ENCODE results near the gene PRM2. TPM values are rescaled to one million over a fixed set of nuclear protein-coding genes. Genes with fewer than 3 reads are reported as not detected.

The PRM2 gene
- total RNA-seq, 1 experiment from 2014 or later, result not detected

- H3K23ac ChIP-seq (ENCODE audit: insufficient read length, low read depth, low read length), result no peak overlapping the region
- H3K27ac Mint-ChIP-seq, result no peak overlapping the region
- no peak overlapping the region for H2BK12ac ChIP-seq (ENCODE audit: insufficient read length, low read depth, low read length)
- H3K23me2 ChIP-seq (ENCODE audit: insufficient read length, low read depth, low read length, poor library complexity, severe bottlenecking), result no peaks in the 10 kb centered on the region
- H3K4me1 Mint-ChIP-seq, result peaks cover 10 to 13% of the 10 kb centered on the region in 2 experiments
- H3T11ph ChIP-seq (ENCODE audit: low read length), result no peak overlapping the region
- no CpG with 5 or more reads among the region's 8 CpGs for WGBS (ENCODE audit: extremely low coverage, insufficient read length, low lambda C conversion rate)
- no peak overlapping the region for H4K91ac ChIP-seq (ENCODE audit: insufficient read length, low read depth, low read length)
- no peak overlapping the region for H4K8ac ChIP-seq (replicated peaks; ENCODE audit: insufficient read length, low read depth, low read length)
- no peak overlapping the region for H2BK15ac ChIP-seq (ENCODE audit: low read depth, low read length)
- H3K9me3 Mint-ChIP-seq, result no peaks in the 10 kb centered on the region; a peak in 1 of 5 replicates
- H4K20me1 ChIP-seq (ENCODE audit: control insufficient read depth, insufficient read depth, insufficient read length), result no peaks in the 10 kb centered on the region
- H3K79me2 ChIP-seq (ENCODE audit: insufficient read depth, low read length), result 0 out of 2 replicates have a peak, but pooled peaks cover 2% of the 10 kb centered on the region
- no peak overlapping the region for H3K27ac ChIP-seq (ENCODE audit: insufficient read length, low read depth, low read length)
- H3K56ac ChIP-seq (ENCODE audit: insufficient read length, low read depth, low read length), result no peak overlapping the region
- no peaks in the 10 kb centered on the region for H3K9me3 ChIP-seq (ENCODE audit: control insufficient read depth, low read depth, low read length)
- no peak overlapping the region for H3K4me3 Mint-ChIP-seq
- H2BK5ac ChIP-seq (ENCODE audit: insufficient read length, low read length), result no peak overlapping the region
- no peaks in the 10 kb centered on the region for H3K4me1 ChIP-seq (ENCODE audit: insufficient read depth, low read length)
- H3K14ac ChIP-seq (ENCODE audit: insufficient read depth, low read length), result no peak overlapping the region
- H3K27me3 ChIP-seq (ENCODE audit: insufficient read depth, low read length), result no peaks in the 10 kb centered on the region
- no peak overlapping the region for H2BK120ac ChIP-seq (ENCODE audit: low read depth, low read length, poor library complexity, severe bottlenecking)
- H3K79me1 ChIP-seq (ENCODE audit: insufficient read depth, low read depth, low read length, poor library complexity, severe bottlenecking), result no peaks in the 10 kb centered on the region
- no peak overlapping the region for H4K5ac ChIP-seq (ENCODE audit: insufficient read length, low read depth, low read length)
- no peak overlapping the region for H2BK20ac ChIP-seq (ENCODE audit: low read depth, low read length, poor library complexity, severe bottlenecking)
- H2AFZ ChIP-seq (ENCODE audit: low read length), result no peak overlapping the region
- H3K4me2 ChIP-seq (ENCODE audit: insufficient read depth, insufficient read length, low read length), result no peak overlapping the region
- no peak for TF ChIP-seq CTCF (conservative IDR thresholded peaks at IDR 0.05)
- no peak overlapping the region for H3K18ac ChIP-seq (ENCODE audit: insufficient read length, low read depth, low read length)
- no peak overlapping the region for H3K9ac ChIP-seq (ENCODE audit: extremely low read depth, insufficient read length, low read length)
- no peak overlapping the region for H2AK5ac ChIP-seq (ENCODE audit: insufficient read length, low read length)
- no peaks in the 10 kb centered on the region; the same call in 1 of the 2 replicates for H3K27me3 Mint-ChIP-seq (ENCODE audit: low read depth)
- no peak overlapping the region for H3K4ac ChIP-seq (ENCODE audit: low read depth, low read length)
- peaks cover 0 to 1% (median 0%) of the 10 kb centered on the region in 3 experiments; a peak in 1 of 7 replicates for H3K36me3 Mint-ChIP-seq (ENCODE audit: insufficient read depth in 1 of 3, low read depth in 3 of 3)
- no peak for DNase-seq
Observed at GRCh38 chr16:11306381-11306780, 30.1 kb upstream of the PRM2 start.

All from H9 (cell line).